HG03095 (cell line): Measurements from ENCODE around the gene IGF2BP2.
A peak's percentile ranks its signal among the peaks of the same experiment; 100 is the strongest.
"Not testable (repeated sequence)": the region's sequence is repeated elsewhere in the genome, so short reads cannot be mapped to it uniquely, and the experiment has no call there.

Experiments
- ATAC-seq: cut with Tn5 transposase; IDR thresholded peaks from one replicate; pipeline ENCODE4 v1.9.1; 2021; ENCODE audit warnings: moderate library complexity; ENCODE audit not compliant: unreplicated experiment

IGF2BP2 gene

GRCh38 chr3:185647134-185647879 is 177.5 kb downstream of the IGF2BP2 start:
- ATAC-seq = no peak

GRCh38 chr3:185646382-185647133 is 178.3 kb downstream of the IGF2BP2 start:
- peak; percentile 55 for ATAC-seq

GRCh38 chr3:185645596-185646381 is 179.1 kb downstream of the IGF2BP2 start:
- ATAC-seq = no peak

GRCh38 chr3:185645191-185645590 is 179.7 kb downstream of the IGF2BP2 start:
- not testable (repeated sequence) for ATAC-seq

GRCh38 chr3:185640308-185640707 is 184.5 kb downstream of the IGF2BP2 start:
- no peak for ATAC-seq

- ATAC-seq = no peak
These were observed 185.1 kb downstream of the IGF2BP2 start for GRCh38 chr3:185639632-185640206.

- ATAC-seq = not testable (repeated sequence)
These were observed 186.2 kb downstream of the IGF2BP2 start for GRCh38 chr3:185638651-185639050.

- no peak for ATAC-seq
These were observed 187.5 kb downstream of the IGF2BP2 start for GRCh38 chr3:185637388-185637787.

GRCh38 chr3:185632996-185633395 is 191.8 kb downstream of the IGF2BP2 start:
- no peak for ATAC-seq

GRCh38 chr3:185631508-185632206 is 193.2 kb downstream of the IGF2BP2 start:
- ATAC-seq = no peak

- no peak for ATAC-seq
These were observed 193.7 kb downstream of the IGF2BP2 start for GRCh38 chr3:185631108-185631507.

- ATAC-seq = no peak
These were observed 194.6 kb downstream of the IGF2BP2 start for GRCh38 chr3:185630182-185630622.

GRCh38 chr3:185629554-185630181 is 195.2 kb downstream of the IGF2BP2 start:
- no peak for ATAC-seq

- no peak for ATAC-seq
These were observed 199.1 kb downstream of the IGF2BP2 start for GRCh38 chr3:185625784-185626183.

GRCh38 chr3:185623939-185624665 is 200.7 kb downstream of the IGF2BP2 start:
- ATAC-seq = no peak

GRCh38 chr3:185613016-185613415 is 211.8 kb downstream of the IGF2BP2 start:
- ATAC-seq = no peak

GRCh38 chr3:185606196-185606595 is 218.6 kb downstream of the IGF2BP2 start:
- ATAC-seq = no peak

GRCh38 chr3:185605566-185605965 is 219.3 kb downstream of the IGF2BP2 start:
- no peak for ATAC-seq

- no peak for ATAC-seq
These were observed 229.3 kb downstream of the IGF2BP2 start for GRCh38 chr3:185595526-185595925.
